Activated CD8-positive, alpha-beta memory T cell treated with anti-CD3 and anti-CD28 coated beads for 36 hours (primary cell): Measurements from ENCODE around the gene ENOSF1. TPM values are rescaled to one million over a fixed set of nuclear protein-coding genes. Genes with fewer than 3 reads are reported as not detected.

ENCODE experiments used
- CTCF ChIA-PET: fragments of 350-600 bp; sonication (Branson Sonifier 250); formaldehyde crosslinking; loops from one replicate; lab custom pipeline; 2021; ENCODE audit warnings: antibody characterized with exemption; lab: Charles Lee
- POLR2A ChIA-PET: fragments of 350-600 bp; sonication (Branson Sonifier 250); formaldehyde crosslinking; loops from one replicate; lab custom pipeline; 2021; ENCODE audit warnings: antibody characterized with exemption; lab: Charles Lee
- total RNA-seq, 2 experiments: library from RNA; stranded (reverse); gene quantifications; one replicate each; pipeline ENCODE4 v1.2.3, GENCODE V29; 2021

Gene ENOSF1
- total RNA-seq, 2 experiments from 2014 or later: 74.0 to 75.2 TPM

DNA sequence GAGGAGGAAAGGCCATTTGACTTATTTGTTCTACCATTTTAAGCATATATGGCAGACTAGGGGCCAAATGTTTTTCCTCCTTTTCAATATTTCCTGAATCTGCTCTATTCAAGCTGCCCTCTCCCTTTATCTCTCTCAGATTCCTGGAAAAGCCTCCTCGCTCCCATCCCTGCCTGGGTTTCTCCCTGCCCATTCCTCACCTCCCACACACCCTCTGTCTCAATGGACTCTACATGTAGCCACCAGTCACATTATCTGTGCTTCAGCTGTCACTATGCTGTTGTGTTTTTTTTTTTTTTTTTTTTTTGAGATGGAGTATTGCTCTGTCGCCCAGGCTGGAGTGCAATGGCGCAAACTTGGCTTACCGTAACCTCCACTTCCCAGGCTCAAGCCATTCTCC is 32.0 kb downstream of the ENOSF1 start:
- POLR2A ChIA-PET: no interaction called here

DNA sequence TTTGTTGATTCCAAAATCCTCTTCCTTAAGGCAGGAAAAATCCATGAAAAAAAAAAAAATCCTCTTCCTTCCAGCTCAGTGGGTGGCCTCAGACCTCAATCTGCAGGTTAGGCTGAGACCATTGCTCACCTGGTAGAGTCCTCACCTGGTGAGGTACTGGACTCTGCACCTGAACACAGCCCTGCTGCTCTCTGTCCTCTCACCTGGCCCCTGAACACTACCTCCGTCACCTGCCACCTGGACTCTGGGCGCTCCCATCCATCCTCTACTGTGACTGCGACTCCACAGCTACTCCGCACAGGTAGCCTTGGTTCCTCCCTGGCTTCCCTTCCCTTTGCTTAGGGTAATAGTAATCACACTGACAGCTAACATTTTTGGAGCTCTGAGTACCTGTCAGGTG is 32.9 kb downstream of the ENOSF1 start:
- ChIA-PET CTCF (no interaction called here), POLR2A (interaction anchor here (0.6 kb wide), 1 partner anchor 30 kb away, joined by 3 read pairs; no protein-coding TSS in a partner anchor)

More for the DNA sequence above, 32.0 kb downstream of the ENOSF1 start:
- CTCF ChIA-PET: interaction anchor here (0.6 to 2.1 kb wide), 4 partner anchors 11 to 231 kb away, joined by 3 to 4 read pairs (median 3); partner anchors contain the start of gene TYMS

DNA sequence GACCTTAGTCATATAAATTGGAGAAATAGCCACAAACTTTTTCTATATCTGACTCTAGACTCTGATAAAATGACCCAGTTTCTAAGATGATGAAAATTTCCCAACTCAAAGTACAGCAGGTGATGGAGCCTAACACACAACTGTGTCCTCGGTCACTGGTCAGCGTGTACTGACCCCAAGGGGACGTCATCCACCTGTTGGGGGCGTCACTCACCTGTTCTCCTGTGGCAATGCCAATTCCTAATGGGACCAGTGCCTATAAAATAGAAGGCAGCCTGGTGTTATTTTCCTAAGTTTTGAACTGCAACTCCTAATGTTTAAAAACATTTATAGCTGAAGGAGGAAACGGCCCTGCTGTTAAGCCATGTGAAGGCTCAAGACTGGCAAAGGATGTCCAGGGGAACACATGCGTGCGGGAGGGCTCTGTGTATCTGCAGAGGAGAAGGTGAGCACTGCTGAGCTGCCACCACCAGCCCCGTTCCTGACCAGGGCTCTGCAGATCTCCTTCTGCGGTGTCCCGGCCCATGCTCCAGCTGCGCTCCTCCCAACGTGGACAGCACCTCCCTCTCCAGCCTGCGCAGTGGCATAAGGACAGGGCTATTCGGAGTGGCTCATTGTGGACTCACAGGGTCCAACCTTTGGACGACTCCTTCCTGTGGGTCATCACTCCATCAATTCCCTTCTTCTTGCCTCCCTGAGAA is 33.8 kb downstream of the ENOSF1 start:
- ChIA-PET POLR2A (interaction anchor here (0.6 kb wide), 1 partner anchor 29 kb away, joined by 3 read pairs; no protein-coding TSS in a partner anchor), CTCF (no interaction called here)

DNA sequence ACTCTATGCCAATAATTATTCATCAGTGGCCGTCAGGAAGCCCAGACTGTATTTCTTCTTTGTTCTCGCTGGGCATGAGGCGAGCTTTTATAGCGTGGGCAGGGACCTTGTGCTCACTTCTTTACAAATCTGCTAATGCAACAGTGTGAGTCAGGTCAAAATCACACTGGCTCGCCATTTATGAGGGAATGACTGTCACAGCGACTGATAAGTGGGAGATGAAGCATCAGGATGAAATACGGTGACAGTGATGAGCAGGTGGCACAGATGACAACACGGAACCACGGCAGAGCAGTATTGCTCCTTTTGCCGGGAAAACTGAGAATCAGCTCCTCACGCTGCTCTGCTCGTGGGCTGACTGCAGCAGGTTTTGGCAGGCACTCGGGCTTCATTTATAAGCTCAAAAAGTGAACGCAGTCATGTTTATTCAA is 34.5 kb downstream of the ENOSF1 start:
- POLR2A ChIA-PET: no interaction called here
- CTCF ChIA-PET: no interaction called here

DNA sequence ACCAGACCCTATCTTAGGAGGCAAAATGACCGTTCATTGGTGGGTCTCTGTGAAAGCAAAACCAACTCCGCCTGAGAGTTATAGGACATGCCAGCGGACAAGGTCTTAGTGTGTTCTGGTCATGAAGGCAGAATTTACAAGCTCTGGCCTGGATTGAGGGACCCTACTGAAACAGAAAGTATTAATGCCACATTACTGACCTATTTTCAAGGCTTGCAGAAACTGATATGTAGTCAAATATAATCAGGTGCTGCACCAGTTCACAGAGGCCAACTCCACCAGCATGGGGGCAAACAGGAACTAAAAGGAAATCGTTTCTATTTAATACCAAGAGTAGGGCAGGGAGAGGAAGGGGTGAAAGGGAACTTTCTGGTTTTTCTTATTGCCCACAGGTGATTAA is 35.3 kb downstream of the ENOSF1 start:
- ChIA-PET CTCF (no interaction called here), POLR2A (no interaction called here)

DNA sequence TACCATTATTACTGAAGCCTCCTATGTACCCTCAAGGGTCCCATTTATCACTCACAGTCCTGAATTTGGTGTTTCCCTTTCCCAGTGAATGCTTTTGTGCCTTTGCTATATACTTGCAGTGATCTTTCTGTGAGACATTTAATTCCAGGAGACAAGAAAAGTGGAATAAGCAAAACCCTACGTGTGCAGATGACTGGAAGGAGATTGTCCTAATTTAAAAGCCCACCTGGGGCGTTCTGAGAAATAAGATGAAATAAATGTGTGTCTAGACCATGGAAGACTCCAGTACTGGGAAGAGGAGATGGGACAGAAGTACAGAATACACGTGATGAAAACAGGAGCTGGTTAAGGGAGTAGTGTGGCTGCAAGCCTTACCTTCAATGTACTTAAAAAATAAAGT is 35.7 kb downstream of the ENOSF1 start:
- POLR2A ChIA-PET: no interaction called here
- CTCF ChIA-PET: no interaction called here

DNA sequence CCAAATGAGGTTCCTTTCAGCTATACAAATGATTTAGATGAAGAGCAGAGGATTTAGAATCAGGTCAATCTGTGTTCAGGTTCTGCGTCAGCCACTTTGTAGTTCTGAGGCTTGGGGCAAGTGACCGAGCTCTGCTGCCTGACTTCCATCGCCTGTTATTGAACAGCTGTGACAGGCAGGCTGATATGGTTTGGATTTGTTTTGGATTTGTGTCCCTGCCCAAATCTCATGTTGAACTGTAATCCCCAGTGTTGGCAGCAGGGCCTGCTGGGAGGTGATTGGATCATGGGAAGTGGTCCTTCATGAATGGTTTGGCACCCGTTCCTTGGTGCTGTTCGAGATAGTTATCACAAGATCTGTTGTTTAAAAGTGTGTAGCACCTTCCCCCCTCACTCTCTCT is 36.4 kb downstream of the ENOSF1 start:
- CTCF ChIA-PET: interaction anchor here (0.9 kb wide), 1 partner anchor 9 kb away, joined by 3 read pairs; no protein-coding TSS in a partner anchor

DNA sequence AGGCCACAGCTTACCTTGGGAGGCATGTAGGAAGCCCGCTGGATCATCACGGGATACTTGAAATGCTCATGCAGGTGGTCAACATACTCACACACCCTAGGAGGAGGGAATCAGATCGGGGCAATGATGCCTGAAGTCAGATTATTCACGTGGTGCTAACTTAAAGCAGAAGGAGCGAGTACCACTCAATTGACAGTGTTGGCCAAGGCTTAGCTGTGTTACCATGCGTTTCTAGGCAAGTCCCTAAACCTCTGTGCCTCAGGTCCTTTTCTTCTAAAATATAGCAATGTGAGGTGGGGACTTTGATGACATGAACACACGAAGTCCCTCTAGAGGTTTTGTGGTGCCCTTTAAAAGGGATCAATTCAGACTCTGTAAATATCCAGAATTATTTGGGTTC is 37.1 kb downstream of the ENOSF1 start:
- CTCF ChIA-PET: interaction anchor here (0.5 kb wide), 1 partner anchor 157 kb away, joined by 3 read pairs; no protein-coding TSS in a partner anchor
- POLR2A ChIA-PET: no interaction called here

More for the DNA sequence above, 36.4 kb downstream of the ENOSF1 start:
- POLR2A ChIA-PET: no interaction called here

DNA sequence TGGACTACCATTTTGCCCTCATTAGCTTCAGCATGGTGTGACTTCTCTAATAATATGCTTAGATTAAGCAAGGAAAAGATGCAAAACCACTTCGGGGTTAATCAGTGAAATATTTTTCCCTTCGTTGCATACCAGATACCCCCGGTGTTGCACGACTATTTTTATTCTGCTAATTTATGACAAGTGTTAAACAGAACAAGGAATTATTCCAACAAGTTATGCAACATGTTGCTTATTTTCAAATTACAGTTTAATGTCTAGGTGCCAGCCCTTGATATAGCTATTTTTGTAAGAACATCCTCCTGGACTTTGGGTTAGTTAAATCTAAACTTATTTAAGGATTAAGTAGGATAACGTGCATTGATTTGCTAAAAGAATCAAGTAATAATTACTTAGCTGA is 38.7 kb downstream of the ENOSF1 start:
- POLR2A ChIA-PET: interaction anchor here (0.7 to 1.4 kb wide), 2 partner anchors 15 to 42 kb away, joined by 5 to 8 read pairs; no protein-coding TSS in a partner anchor
- CTCF ChIA-PET: interaction anchor here (0.9 kb wide), 1 partner anchor 43 kb away, joined by 3 read pairs; no protein-coding TSS in a partner anchor

DNA sequence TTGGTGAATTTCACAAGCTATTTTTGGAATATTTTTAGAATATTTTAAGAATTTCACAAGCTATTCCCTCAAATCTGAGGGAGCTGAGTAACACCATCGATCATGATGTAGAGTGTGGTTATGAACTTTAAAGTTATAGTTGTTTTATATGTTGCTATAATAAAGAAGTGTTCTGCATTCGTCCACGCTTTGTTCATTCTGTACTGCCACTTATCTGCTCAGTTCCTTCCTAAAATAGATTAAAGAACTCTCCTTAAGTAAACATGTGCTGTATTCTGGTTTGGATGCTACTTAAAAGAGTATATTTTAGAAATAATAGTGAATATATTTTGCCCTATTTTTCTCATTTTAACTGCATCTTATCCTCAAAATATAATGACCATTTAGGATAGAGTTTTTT is 39.1 kb downstream of the ENOSF1 start:
- POLR2A ChIA-PET: interaction anchor here (1.4 kb wide), 1 partner anchor 15 kb away, joined by 8 read pairs; no protein-coding TSS in a partner anchor
- CTCF ChIA-PET: interaction anchor here (0.9 to 1.0 kb wide), 2 partner anchors 39 to 42 kb away, joined by 3 read pairs; partner anchors contain the start of gene ENOSF1

DNA sequence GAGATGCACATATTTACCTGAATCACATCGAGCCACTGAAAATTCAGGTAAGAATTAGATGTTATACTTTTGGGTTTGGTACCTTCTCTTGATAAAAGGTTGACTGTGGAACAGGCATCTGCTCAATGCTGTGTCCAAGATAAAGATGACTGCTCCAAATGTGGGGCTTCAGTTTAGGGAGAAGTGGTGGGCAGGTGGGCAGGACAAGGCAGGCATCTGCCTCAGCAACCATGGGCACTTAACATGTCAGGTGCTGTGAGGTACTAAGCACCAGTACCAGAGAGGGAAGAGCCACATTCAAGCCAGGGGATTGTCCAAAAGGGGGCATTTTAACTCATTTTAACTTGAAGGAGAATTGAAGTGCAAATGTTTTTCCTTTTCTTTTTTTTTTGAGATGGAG is 41.0 kb downstream of the ENOSF1 start:
- POLR2A ChIA-PET: interaction anchor here (0.7 kb wide), 1 partner anchor 13 kb away, joined by 3 read pairs; no protein-coding TSS in a partner anchor
- CTCF ChIA-PET: no interaction called here

DNA sequence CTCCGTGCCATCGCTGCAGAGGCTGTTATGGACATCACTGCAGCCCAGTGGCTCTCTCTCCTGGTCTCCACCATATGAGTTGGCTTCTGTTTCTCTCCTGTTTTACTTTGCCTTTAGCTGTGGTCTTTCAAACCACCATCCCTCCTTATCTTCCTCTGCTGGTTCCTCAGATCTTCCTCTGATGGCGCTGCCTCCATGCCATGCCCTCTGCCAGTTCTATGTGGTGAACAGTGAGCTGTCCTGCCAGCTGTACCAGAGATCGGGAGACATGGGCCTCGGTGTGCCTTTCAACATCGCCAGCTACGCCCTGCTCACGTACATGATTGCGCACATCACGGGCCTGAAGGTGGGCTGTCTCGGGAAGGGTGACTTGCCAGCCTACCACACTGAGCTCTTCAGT is 41.9 kb downstream of the ENOSF1 start:
- ChIA-PET CTCF (interaction anchor here (0.7 to 1.2 kb wide), 2 partner anchors 18 to 42 kb away, joined by 3 to 4 read pairs; partner anchors contain the start of gene ENOSF1), POLR2A (no interaction called here)

DNA sequence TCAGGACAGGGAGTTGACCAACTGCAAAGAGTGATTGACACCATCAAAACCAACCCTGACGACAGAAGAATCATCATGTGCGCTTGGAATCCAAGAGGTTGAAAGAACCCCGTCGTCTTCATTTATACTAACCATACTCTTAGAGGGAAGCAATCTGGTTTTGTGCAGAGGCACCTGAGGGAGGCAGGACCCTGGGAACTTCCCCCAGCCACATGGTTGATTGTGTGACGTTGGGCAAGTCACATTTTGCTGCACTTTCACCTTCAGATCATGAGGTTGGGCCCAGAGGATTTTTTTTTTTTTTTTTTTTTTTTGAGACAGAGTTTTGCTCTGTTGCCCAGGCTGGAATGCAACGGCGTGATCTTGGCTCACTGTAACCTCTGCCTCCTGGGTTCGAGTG is 43.4 kb downstream of the ENOSF1 start:
- ChIA-PET POLR2A (no interaction called here), CTCF (no interaction called here)

DNA sequence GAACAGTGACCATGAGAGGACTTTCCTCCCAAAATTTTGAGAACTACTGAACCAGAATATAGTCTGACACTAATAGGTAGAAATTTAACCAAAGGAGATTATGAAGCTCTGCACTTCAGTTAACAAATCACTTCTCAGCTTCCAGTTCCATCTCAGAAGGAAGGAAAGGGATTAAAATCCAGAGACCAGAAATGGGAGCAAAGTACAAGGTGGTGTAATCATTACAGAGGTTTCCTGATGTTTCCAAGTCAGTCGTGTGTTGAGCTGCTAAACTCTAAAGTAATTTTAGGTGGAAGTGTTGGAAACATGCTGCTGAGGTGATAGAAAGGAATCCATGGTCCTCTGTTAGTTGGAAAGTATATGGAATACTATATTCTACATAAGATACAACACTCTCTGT is 44.2 kb downstream of the ENOSF1 start:
- ChIA-PET POLR2A (interaction anchor here (1.0 kb wide), 1 partner anchor 10 kb away, joined by 4 read pairs; no protein-coding TSS in a partner anchor), CTCF (no interaction called here)

DNA sequence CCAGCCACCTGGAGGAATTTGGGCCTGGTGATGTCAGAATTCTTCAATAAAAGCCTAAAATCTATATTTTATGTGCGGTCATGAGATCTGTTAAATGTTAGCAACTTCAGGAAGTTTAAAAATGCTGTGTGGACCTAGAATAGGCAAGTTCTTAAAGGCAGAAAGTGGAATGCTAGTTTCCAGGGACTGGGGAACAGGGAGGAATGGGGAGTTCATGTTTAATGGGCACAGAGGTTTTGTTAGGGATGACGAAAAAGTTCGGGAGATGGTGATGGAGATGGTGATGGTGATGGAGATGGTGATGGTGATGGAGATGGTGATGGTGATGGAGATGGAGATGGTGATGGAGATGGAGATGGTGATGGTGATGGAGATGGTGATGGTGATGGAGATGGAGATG is 45.8 kb downstream of the ENOSF1 start:
- POLR2A ChIA-PET: interaction anchor here (0.5 to 0.9 kb wide), 2 partner anchors 16 to 46 kb away, joined by 3 read pairs; partner anchors contain the start of gene ENOSF1
- CTCF ChIA-PET: interaction anchor here (0.6 kb wide), 1 partner anchor 45 kb away, joined by 3 read pairs; no protein-coding TSS in a partner anchor

DNA sequence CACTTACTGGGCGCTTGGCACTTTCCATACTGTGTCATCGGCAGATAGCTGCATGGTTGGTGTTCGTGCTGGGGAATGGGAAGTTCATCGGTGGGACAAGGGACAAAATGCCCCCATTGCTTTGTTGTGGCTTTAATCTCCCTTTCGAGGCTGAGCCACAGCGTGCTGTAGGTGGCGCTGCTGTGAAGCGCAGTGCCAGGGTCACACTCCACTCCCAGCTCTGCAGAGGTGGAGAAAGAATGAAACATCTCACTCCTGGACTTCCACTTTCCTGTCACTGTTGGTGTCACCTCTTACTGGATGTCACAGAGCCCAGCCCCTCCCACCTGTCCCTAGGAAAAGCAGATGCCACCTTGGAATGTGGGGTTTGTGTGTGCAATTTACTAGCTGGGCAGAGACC is 46.3 kb downstream of the ENOSF1 start:
- ChIA-PET CTCF (interaction anchor here (0.6 kb wide), 1 partner anchor 45 kb away, joined by 3 read pairs; no protein-coding TSS in a partner anchor), POLR2A (interaction anchor here (0.5 to 0.9 kb wide), 2 partner anchors 15 to 46 kb away, joined by 3 read pairs; partner anchors contain the start of gene ENOSF1)

DNA sequence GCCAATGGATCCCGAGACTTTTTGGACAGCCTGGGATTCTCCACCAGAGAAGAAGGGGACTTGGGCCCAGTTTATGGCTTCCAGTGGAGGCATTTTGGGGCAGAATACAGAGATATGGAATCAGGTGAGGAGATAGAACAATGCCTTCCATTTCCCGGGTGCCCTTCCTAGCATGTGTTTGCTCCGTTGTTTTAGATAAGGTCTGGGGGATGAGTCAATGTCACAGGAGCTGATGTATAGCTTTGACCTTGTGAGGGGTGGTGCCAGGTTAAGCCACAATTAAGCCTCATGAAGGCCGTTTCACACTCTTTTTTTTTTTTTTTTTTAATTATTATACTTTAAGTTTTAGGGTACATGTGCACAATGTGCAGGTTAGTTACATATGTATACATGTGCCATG is 50.2 kb downstream of the ENOSF1 start:
- POLR2A ChIA-PET: interaction anchor here (0.6 kb wide), 1 partner anchor 10 kb away, joined by 5 read pairs; no protein-coding TSS in a partner anchor
- CTCF ChIA-PET: no interaction called here

DNA sequence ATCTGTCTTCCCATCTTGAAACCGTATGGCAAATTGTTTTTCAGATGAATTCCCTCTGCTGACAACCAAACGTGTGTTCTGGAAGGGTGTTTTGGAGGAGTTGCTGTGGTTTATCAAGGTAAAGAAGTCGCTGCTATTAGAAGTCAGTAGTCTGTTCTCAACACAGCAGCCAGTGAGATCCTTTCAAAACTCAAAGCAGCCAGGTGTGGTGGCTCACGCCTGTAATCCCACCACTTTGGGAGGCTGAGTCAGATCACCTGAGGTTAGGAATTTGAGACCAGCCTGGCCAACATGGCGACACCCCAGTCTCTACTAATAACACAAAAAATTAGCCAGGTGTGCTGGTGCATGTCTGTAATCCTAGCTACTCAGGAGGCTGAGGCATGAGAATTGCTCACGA is 52.8 kb downstream of the ENOSF1 start:
- CTCF ChIA-PET: interaction anchor here (1.3 kb wide), 1 partner anchor 70 kb away, joined by 3 read pairs; no protein-coding TSS in a partner anchor
- POLR2A ChIA-PET: no interaction called here

DNA sequence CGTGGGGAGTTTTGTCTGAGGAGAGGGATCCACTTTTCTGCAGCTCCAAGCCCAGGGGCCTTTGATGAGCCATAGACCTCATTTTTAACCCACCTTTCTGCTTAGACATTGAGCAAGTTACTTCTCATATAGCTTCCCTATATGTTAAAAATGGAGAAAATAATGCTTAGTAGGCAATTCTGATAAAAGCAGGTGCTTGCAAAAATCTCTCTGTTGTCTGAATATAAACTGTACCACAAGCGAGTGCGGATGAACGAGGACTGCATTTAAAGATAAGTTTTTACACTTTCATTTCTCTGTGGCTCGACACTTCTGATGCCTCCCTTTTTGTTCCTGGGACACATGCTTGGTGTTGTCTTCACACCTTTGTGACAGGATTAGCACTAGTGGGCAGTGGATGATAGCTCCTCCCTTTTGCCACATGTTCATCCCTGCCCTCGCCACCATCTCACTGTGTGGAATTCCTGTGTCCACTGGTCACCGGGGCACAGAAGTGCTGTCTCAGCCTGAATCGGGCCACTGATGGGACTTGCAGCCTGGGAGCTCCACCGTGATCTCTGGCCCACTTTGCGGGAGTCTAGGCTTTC is 53.4 kb downstream of the ENOSF1 start:
- ChIA-PET CTCF (interaction anchor here (0.9 to 1.6 kb wide), 3 partner anchors 54 to 172 kb away, joined by 3 to 5 read pairs (median 3); partner anchors contain the start of gene ENOSF1), POLR2A (interaction anchor here (0.6 to 1.9 kb wide), 3 partner anchors 9 to 124 kb away, joined by 3 to 8 read pairs (median 4); no protein-coding TSS in a partner anchor)
